GM19463 (cell line): Measurements from ENCODE around the gene TMTC1.

Source experiments
- ATAC-seq: cut with Tn5 transposase; IDR thresholded peaks from one replicate; pipeline ENCODE4 v1.9.1; 2021; ENCODE audit warnings: mild to moderate bottlenecking, moderate library complexity; ENCODE audit not compliant: unreplicated experiment

Gene TMTC1

DNA sequence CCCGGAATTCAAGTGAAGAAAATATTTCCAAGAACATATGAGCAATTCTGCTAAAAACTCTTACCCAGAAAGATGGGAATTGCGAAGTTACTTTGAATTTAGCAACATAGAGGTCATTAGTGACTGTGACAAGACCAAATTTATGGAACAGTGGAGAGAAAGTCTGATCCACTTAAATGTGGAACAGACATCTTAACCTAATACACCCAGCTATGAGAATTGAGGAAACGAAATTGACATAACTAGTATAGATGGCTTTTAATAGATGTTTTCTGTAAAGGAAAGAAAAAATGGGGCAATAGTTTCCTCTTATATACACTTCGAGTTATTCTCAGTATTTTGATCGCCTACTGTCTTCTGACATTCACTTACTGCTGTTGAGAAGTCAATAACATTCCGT, 290.9 kb downstream of the TMTC1 start:
- no peak for ATAC-seq

- no peak for ATAC-seq
Observed at GRCh38 chr12:29486972-29487371, 296.8 kb downstream of the TMTC1 start.

DNA sequence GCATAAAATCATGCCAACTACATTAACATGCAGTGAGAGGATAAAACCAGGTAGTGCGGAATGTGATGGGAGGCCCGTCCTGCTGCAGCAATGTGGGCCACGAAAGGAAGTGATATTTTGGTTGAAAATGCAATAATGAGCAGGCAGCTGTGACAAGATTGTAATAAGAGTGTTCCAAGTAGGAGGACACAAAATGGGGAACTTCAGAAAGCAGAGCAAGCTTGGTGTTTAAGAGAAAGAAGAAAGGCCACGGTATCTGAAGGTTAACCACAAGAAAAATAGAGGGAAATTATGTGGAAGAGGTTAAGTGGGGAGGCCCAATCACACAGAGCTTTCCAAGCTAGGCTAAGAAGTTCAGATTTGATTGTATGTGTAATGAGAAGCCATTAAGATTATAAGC, 320.5 kb downstream of the TMTC1 start:
- no peak for ATAC-seq

GRCh38 chr12:29460082-29460481, 323.7 kb downstream of the TMTC1 start:
- ATAC-seq, result no peak

DNA sequence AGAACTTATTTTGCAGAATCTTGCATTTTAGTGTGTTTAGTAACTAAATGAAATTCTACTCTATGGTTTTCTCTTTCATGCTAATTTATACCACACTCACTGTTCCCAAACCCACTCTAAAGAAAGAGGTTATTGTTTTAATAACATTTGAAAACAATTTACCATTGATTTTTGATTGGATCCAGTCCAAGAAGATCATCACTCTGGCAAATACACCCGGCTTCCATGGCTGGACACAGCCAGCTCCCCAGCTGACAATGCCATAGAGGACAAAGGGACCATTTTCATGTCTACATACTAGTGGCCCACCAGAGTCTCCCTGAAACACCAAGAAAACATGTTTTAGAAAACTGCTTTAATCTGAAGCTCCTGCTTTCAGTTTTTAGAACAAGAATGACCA, 328.7 kb downstream of the TMTC1 start:
- ATAC-seq, result no peak

DNA sequence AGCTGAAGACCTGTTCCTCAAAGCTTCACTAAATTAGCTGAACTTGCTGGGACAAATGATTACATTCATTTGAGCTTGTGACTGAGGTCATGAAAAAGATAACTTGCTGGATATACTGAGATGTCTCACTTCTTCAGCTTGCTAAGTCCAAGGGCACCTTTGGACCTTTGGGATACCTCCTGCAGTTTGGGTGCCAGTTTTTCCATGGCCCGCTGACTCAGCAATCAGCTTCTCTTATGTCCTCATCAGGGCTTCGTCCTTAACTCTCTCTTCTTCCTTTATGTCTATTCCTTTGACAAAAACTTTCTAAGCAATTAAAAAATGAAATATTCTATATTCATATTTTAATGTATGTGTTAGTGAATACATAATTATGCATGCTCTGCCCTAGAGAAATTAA, 331.9 kb downstream of the TMTC1 start:
- ATAC-seq, result no peak
